Measurements from ENCODE around the gene RNF4.

DNA sequence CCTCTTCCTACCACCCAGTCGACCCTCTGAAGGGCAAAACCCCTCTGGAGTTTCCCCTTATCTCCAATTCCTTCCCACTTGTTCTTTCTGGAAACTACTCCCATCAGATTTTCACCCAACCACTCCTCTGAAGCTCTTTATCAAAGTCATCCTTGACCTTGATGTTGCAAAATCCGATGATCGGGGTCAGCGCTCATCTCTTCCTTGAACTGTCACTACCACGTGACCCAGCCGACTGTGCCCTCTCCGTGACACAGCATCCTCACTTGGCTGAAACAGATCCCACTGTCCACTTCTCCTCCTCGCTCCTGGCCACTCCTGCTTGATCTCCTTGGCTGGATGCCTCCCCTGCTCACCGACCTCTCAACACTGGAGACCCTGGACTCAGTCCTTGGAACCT lies 49.1 kb upstream of the RNF4 start:
- TF ChIP-seq, protein P1, sequence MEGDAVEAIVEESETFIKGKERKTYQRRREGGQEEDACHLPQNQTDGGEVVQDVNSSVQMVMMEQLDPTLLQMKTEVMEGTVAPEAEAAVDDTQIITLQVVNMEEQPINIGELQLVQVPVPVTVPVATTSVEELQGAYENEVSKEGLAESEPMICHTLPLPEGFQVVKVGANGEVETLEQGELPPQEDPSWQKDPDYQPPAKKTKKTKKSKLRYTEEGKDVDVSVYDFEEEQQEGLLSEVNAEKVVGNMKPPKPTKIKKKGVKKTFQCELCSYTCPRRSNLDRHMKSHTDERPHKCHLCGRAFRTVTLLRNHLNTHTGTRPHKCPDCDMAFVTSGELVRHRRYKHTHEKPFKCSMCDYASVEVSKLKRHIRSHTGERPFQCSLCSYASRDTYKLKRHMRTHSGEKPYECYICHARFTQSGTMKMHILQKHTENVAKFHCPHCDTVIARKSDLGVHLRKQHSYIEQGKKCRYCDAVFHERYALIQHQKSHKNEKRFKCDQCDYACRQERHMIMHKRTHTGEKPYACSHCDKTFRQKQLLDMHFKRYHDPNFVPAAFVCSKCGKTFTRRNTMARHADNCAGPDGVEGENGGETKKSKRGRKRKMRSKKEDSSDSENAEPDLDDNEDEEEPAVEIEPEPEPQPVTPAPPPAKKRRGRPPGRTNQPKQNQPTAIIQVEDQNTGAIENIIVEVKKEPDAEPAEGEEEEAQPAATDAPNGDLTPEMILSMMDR (IDR thresholded peaks at IDR 0.05) = no peak
- TF ChIP-seq ZFX (IDR thresholded peaks at IDR 0.05; ENCODE audit: borderline replicate concordance) = no peak
